Measurements from ENCODE around the gene LRIG1.

DNA sequence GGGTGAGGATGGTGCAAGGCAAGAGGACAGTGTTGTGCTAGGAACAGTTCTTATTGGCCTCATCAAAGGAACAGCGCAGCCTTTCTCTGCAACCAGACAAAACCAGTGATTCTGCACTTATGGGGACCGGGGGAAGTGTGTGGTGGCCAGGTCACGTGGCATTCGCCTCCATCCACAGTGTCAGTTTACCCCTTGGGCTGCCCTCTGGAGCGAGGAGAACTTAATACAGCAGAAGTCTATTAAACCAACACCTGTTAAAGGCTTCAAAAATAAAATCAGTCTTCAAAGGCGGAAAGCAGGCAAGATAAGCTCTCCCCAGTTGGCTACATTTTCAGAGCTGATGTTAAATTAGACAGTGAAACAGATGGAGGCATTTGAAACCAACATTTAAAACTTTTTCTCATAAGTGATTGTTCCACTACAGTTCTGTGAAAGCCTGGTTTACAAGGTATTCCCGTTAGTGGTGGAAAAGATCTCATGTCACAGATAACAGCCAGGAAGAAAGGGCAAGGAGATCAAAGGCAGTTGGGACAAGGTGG, 75.2 kb downstream of the LRIG1 start:
- TF ChIP-seq, protein P1, sequence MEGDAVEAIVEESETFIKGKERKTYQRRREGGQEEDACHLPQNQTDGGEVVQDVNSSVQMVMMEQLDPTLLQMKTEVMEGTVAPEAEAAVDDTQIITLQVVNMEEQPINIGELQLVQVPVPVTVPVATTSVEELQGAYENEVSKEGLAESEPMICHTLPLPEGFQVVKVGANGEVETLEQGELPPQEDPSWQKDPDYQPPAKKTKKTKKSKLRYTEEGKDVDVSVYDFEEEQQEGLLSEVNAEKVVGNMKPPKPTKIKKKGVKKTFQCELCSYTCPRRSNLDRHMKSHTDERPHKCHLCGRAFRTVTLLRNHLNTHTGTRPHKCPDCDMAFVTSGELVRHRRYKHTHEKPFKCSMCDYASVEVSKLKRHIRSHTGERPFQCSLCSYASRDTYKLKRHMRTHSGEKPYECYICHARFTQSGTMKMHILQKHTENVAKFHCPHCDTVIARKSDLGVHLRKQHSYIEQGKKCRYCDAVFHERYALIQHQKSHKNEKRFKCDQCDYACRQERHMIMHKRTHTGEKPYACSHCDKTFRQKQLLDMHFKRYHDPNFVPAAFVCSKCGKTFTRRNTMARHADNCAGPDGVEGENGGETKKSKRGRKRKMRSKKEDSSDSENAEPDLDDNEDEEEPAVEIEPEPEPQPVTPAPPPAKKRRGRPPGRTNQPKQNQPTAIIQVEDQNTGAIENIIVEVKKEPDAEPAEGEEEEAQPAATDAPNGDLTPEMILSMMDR (IDR thresholded peaks at IDR 0.05), result no peak
- no peak for TF ChIP-seq POLR2A (IDR thresholded peaks at IDR 0.05)
- no peak for TF ChIP-seq POLR2AphosphoS5 (IDR thresholded peaks at IDR 0.05)
- no peak for TF ChIP-seq EP300 (IDR thresholded peaks at IDR 0.05)

Data from sigmoid colon (tissue), 4 donors.